ENCODE data around the gene CEP104. TPM values are rescaled to one million over a fixed set of nuclear protein-coding genes. Genes with fewer than 3 reads are reported as not detected.

CEP104 gene
- polyA plus RNA-seq, 3 donors from 2014 or later: 2.5 to 32.7 (median 18.2) TPM

GRCh38 chr1:3824650-3825049, 32.4 kb downstream of the CEP104 start:
- Mint-ChIP-seq H3K9me3 (peaks cover 0 to 1% (median 0%) of the 10 kb centered on the region in 6 donors), H3K36me3 (peaks cover 14 to 55% (median 24%) of the 10 kb centered on the region in 3 donors), H3K27me3 (ENCODE audit: low read depth in 3 of 3) (peaks cover 0 to 2% (median 0%) of the 10 kb centered on the region in 3 donors), H3K4me1 (no peaks in the 10 kb centered on the region), H3K4me3 (no peak overlapping the region), H3K27ac (peak overlapping the region in 1 of 6 donors; percentile 50)
- DNase-seq: no peak

- Mint-ChIP-seq H3K4me1 (no peaks in the 10 kb centered on the region), H3K36me3 (peaks cover 14 to 46% (median 14%) of the 10 kb centered on the region in 3 donors), H3K27me3 (ENCODE audit: low read depth in 3 of 3) (peaks cover 0 to 3% (median 2%) of the 10 kb centered on the region in 3 donors), H3K27ac (no peak overlapping the region), H3K9me3 (peaks cover 0 to 1% (median 0%) of the 10 kb centered on the region in 6 donors), H3K4me3 (no peak overlapping the region)
- no peak for DNase-seq
Observed at GRCh38 chr1:3822421-3822820, 34.6 kb downstream of the CEP104 start.

GRCh38 chr1:3821908-3822307, 35.1 kb downstream of the CEP104 start:
- H3K36me3 Mint-ChIP-seq: peaks cover 14 to 46% (median 14%) of the 10 kb centered on the region in 3 donors
- DNase-seq: no peak
- no peak overlapping the region for H3K4me3 Mint-ChIP-seq
- no peaks in the 10 kb centered on the region for H3K4me1 Mint-ChIP-seq
- peaks cover 0 to 5% (median 4%) of the 10 kb centered on the region in 3 donors for H3K27me3 Mint-ChIP-seq (ENCODE audit: low read depth in 3 of 3)
- no peak overlapping the region for H3K27ac Mint-ChIP-seq
- peaks cover 0 to 1% (median 0%) of the 10 kb centered on the region in 6 donors for H3K9me3 Mint-ChIP-seq

GRCh38 chr1:3821447-3821846, 35.6 kb downstream of the CEP104 start:
- H3K27me3 Mint-ChIP-seq (ENCODE audit: low read depth in 3 of 3): peaks cover 0 to 7% (median 4%) of the 10 kb centered on the region in 3 donors
- DNase-seq: no peak
- no peaks in the 10 kb centered on the region for H3K4me1 Mint-ChIP-seq
- H3K36me3 Mint-ChIP-seq: peaks cover 14 to 46% (median 14%) of the 10 kb centered on the region in 3 donors
- H3K4me3 Mint-ChIP-seq: no peak overlapping the region
- peak overlapping the region in 1 of 6 donors; percentile 3 for H3K27ac Mint-ChIP-seq
- H3K9me3 Mint-ChIP-seq: peaks cover 0 to 1% (median 0%) of the 10 kb centered on the region in 6 donors

- H3K4me1 Mint-ChIP-seq: no peaks in the 10 kb centered on the region
- no peak overlapping the region for H3K27ac Mint-ChIP-seq
- no peak for DNase-seq
Observed at GRCh38 chr1:3821004-3821403, 36.0 kb downstream of the CEP104 start.

GRCh38 chr1:3820316-3820715, 36.7 kb downstream of the CEP104 start:
- DNase-seq: no peak
- peaks cover 9 to 43% (median 14%) of the 10 kb centered on the region in 3 donors for H3K36me3 Mint-ChIP-seq
- peaks cover 0 to 1% (median 0%) of the 10 kb centered on the region in 6 donors for H3K9me3 Mint-ChIP-seq
- no peak overlapping the region for H3K4me3 Mint-ChIP-seq
- no peak overlapping the region for H3K27ac Mint-ChIP-seq
- H3K27me3 Mint-ChIP-seq (ENCODE audit: low read depth in 3 of 3): peaks cover 0 to 7% (median 4%) of the 10 kb centered on the region in 3 donors
- no peaks in the 10 kb centered on the region for H3K4me1 Mint-ChIP-seq

More at GRCh38 chr1:3821004-3821403, 36.0 kb downstream of the CEP104 start:
- H3K36me3 Mint-ChIP-seq: peaks cover 13 to 46% (median 14%) of the 10 kb centered on the region in 3 donors
- peaks cover 0 to 1% (median 0%) of the 10 kb centered on the region in 6 donors for H3K9me3 Mint-ChIP-seq
- H3K4me3 Mint-ChIP-seq: no peak overlapping the region
- peaks cover 0 to 7% (median 4%) of the 10 kb centered on the region in 3 donors for H3K27me3 Mint-ChIP-seq (ENCODE audit: low read depth in 3 of 3)

GRCh38 chr1:3819771-3820200, 37.2 kb downstream of the CEP104 start:
- Mint-ChIP-seq H3K4me1 (no peaks in the 10 kb centered on the region), H3K9me3 (peaks cover 0 to 1% (median 0%) of the 10 kb centered on the region in 6 donors), H3K27me3 (ENCODE audit: low read depth in 3 of 3) (peaks cover 0 to 8% (median 4%) of the 10 kb centered on the region in 3 donors), H3K36me3 (peaks cover 12 to 48% (median 14%) of the 10 kb centered on the region in 3 donors), H3K27ac (peak overlapping the region in 1 of 6 donors; percentile 33), H3K4me3 (no peak overlapping the region)
- no peak for DNase-seq

GRCh38 chr1:3817821-3818597, 39.0 kb downstream of the CEP104 start:
- Mint-ChIP-seq H3K36me3 (peaks cover 12 to 39% (median 14%) of the 10 kb centered on the region in 3 donors), H3K9me3 (peaks cover 0 to 1% (median 0%) of the 10 kb centered on the region in 6 donors), H3K4me1 (no peaks in the 10 kb centered on the region), H3K27me3 (ENCODE audit: low read depth in 3 of 3) (peaks cover 0 to 8% (median 4%) of the 10 kb centered on the region in 3 donors), H3K27ac (no peak overlapping the region), H3K4me3 (no peak overlapping the region)
- no peak for DNase-seq

GRCh38 chr1:3817138-3817740, 39.8 kb downstream of the CEP104 start:
- peaks cover 12 to 35% (median 14%) of the 10 kb centered on the region in 3 donors for H3K36me3 Mint-ChIP-seq
- H3K9me3 Mint-ChIP-seq: peaks cover 0 to 1% (median 0%) of the 10 kb centered on the region in 6 donors
- no peak overlapping the region for H3K27ac Mint-ChIP-seq
- H3K4me1 Mint-ChIP-seq: no peaks in the 10 kb centered on the region
- no peak for DNase-seq
- H3K27me3 Mint-ChIP-seq (ENCODE audit: low read depth in 3 of 3): peaks cover 0 to 8% (median 4%) of the 10 kb centered on the region in 3 donors
- no peak overlapping the region for H3K4me3 Mint-ChIP-seq

GRCh38 chr1:3816331-3817137, 40.5 kb downstream of the CEP104 start:
- Mint-ChIP-seq H3K36me3 (peaks cover 8 to 28% (median 10%) of the 10 kb centered on the region in 3 donors), H3K27ac (no peak overlapping the region), H3K27me3 (ENCODE audit: low read depth in 3 of 3) (peaks cover 0 to 8% (median 4%) of the 10 kb centered on the region in 3 donors), H3K4me3 (no peak overlapping the region), H3K4me1 (no peaks in the 10 kb centered on the region), H3K9me3 (peaks cover 0 to 1% (median 0%) of the 10 kb centered on the region in 6 donors)
- DNase-seq: no peak

GRCh38 chr1:3814771-3815561, 42.0 kb downstream of the CEP104 start:
- no peak overlapping the region for H3K27ac Mint-ChIP-seq
- peaks cover 0 to 8% (median 5%) of the 10 kb centered on the region in 3 donors for H3K27me3 Mint-ChIP-seq (ENCODE audit: low read depth in 3 of 3)
- H3K9me3 Mint-ChIP-seq: no peaks in the 10 kb centered on the region
- no peak for DNase-seq
- peaks cover 5 to 17% (median 8%) of the 10 kb centered on the region in 3 donors for H3K36me3 Mint-ChIP-seq
- H3K4me3 Mint-ChIP-seq: no peak overlapping the region
- H3K4me1 Mint-ChIP-seq: peaks cover 3 to 5% of the 10 kb centered on the region in 2 donors

- H3K36me3 Mint-ChIP-seq: peaks cover 4 to 12% (median 4%) of the 10 kb centered on the region in 3 donors
- peaks cover 0 to 8% (median 5%) of the 10 kb centered on the region in 3 donors for H3K27me3 Mint-ChIP-seq (ENCODE audit: low read depth in 3 of 3)
- no peak overlapping the region for H3K4me3 Mint-ChIP-seq
- DNase-seq: no peak
- no peaks in the 10 kb centered on the region for H3K9me3 Mint-ChIP-seq
- peaks cover 4 to 8% of the 10 kb centered on the region in 2 donors for H3K4me1 Mint-ChIP-seq
- H3K27ac Mint-ChIP-seq: no peak overlapping the region
Observed at GRCh38 chr1:3814065-3814464, 42.9 kb downstream of the CEP104 start.

- Mint-ChIP-seq H3K27ac (peak overlapping the region in 3 of 6 donors; percentile 34 to 51 (median 44)), H3K27me3 (ENCODE audit: low read depth in 3 of 3) (peaks cover 3 to 7% (median 4%) of the 10 kb centered on the region in 3 donors), H3K9me3 (no peaks in the 10 kb centered on the region), H3K4me1 (peaks cover 4 to 8% of the 10 kb centered on the region in 2 donors), H3K4me3 (no peak overlapping the region), H3K36me3 (peaks cover 0 to 12% (median 4%) of the 10 kb centered on the region in 3 donors)
- no peak for DNase-seq
Observed at GRCh38 chr1:3811595-3811911, 45.5 kb downstream of the CEP104 start.

All from immature natural killer cell (primary cell).